GM18507 (cell line): Measurements from ENCODE around the gene VEGFB.

Source experiments
- DNase-seq: peaks from one replicate; pipeline ENCODE4 v3.0.0; 2011; ENCODE audit warnings: low read depth; ENCODE audit not compliant: insufficient read length; ENCODE audit errors: extremely low spot score
- FAIRE-seq: peaks from 2 replicates; lab custom pipeline; 2011; peaks lifted over from hg19 to GRCh38; lab: Jason Lieb, UNC

The VEGFB gene

GRCh38 chr11:64268893-64269539 is 34.6 kb downstream of the VEGFB start:
- FAIRE-seq (peak; percentile 47), DNase-seq (no peak)

GRCh38 chr11:64269540-64270220 is 35.3 kb downstream of the VEGFB start:
- DNase-seq (peak; percentile 77), FAIRE-seq (peak; percentile 95)

GRCh38 chr11:64275031-64275800 is 40.8 kb downstream of the VEGFB start:
- FAIRE-seq = no peak

GRCh38 chr11:64275841-64276240 is 41.5 kb downstream of the VEGFB start:
- no peak for DNase-seq
- no peak for FAIRE-seq

More at GRCh38 chr11:64275031-64275800, 40.8 kb downstream of the VEGFB start:
- DNase-seq = no peak

- FAIRE-seq = no peak
Measured at GRCh38 chr11:64276653-64277431, 42.5 kb downstream of the VEGFB start.

GRCh38 chr11:64278576-64279190 is 44.3 kb downstream of the VEGFB start:
- DNase-seq (no peak), FAIRE-seq (no peak)

More at GRCh38 chr11:64276653-64277431, 42.5 kb downstream of the VEGFB start:
- no peak for DNase-seq

- FAIRE-seq = no peak
- no peak for DNase-seq
Measured at GRCh38 chr11:64281957-64282770, 47.8 kb downstream of the VEGFB start.

GRCh38 chr11:64283092-64283491 is 48.7 kb downstream of the VEGFB start:
- no peak for DNase-seq
- no peak for FAIRE-seq

- peak; percentile 94 for FAIRE-seq
- DNase-seq = peak; percentile 96
Measured at GRCh38 chr11:64284048-64284961, 49.9 kb downstream of the VEGFB start, which contains the start of gene BAD. BAD (minus strand) TSS chr11:64284665; CDS start chr11:64284368, 297 bp downstream.

- peak; percentile 76 for FAIRE-seq
Measured at GRCh38 chr11:64284962-64285884, 50.8 kb downstream of the VEGFB start, which contains the start of gene GPR137. GPR137 (plus strand) TSS chr11:64285848; CDS start chr11:64286525, 677 bp downstream.

GRCh38 chr11:64285885-64286800 is 51.8 kb downstream of the VEGFB start:
- no peak for FAIRE-seq
- no peak for DNase-seq

More at GRCh38 chr11:64284962-64285884, 50.8 kb downstream of the VEGFB start, which contains the start of gene GPR137:
- DNase-seq = peak; percentile 83

GRCh38 chr11:64286801-64287159 is 52.4 kb downstream of the VEGFB start:
- DNase-seq (no peak), FAIRE-seq (no peak)

- no peak for FAIRE-seq
- no peak for DNase-seq
Measured at GRCh38 chr11:64287676-64288352, 53.4 kb downstream of the VEGFB start.

GRCh38 chr11:64288353-64288750 is 54.0 kb downstream of the VEGFB start:
- no peak for DNase-seq
- no peak for FAIRE-seq
